ENCODE data around the gene ABL2. TPM values are rescaled to one million over a fixed set of nuclear protein-coding genes. Genes with fewer than 3 reads are reported as not detected.

The ABL2 gene
- total and polyA plus RNA-seq, 12 donors: 2.5 to 14.4 (median 10.9) TPM

GRCh38 chr1:179090923-179091322 lies 138.6 kb downstream of the ABL2 start:
- no peak overlapping the region for H3K4me3 ChIP-seq
- DNase-seq (no peak), ATAC-seq (no peak)
- TF ChIP-seq, protein P1, sequence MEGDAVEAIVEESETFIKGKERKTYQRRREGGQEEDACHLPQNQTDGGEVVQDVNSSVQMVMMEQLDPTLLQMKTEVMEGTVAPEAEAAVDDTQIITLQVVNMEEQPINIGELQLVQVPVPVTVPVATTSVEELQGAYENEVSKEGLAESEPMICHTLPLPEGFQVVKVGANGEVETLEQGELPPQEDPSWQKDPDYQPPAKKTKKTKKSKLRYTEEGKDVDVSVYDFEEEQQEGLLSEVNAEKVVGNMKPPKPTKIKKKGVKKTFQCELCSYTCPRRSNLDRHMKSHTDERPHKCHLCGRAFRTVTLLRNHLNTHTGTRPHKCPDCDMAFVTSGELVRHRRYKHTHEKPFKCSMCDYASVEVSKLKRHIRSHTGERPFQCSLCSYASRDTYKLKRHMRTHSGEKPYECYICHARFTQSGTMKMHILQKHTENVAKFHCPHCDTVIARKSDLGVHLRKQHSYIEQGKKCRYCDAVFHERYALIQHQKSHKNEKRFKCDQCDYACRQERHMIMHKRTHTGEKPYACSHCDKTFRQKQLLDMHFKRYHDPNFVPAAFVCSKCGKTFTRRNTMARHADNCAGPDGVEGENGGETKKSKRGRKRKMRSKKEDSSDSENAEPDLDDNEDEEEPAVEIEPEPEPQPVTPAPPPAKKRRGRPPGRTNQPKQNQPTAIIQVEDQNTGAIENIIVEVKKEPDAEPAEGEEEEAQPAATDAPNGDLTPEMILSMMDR (IDR thresholded peaks at IDR 0.05): no peak
- peaks cover 0 to 97% (median 29%) of the 10 kb centered on the region in 9 donors for H3K36me3 ChIP-seq
- no peaks in the 10 kb centered on the region for H3K27me3 ChIP-seq
- 89 to 93% methylated on average over 4 of the region's 4 CpGs for WGBS, 2 donors
- peak overlapping the region in 9 of 10 donors; percentile 28 to 79 (median 70) for H3K27ac ChIP-seq
- H3K4me1 ChIP-seq: peaks cover 10 to 58% (median 34%) of the 10 kb centered on the region in 9 donors
- intact Hi-C loops (cut with DNase I): no loop called here
- no peaks in the 10 kb centered on the region for H3K9me3 ChIP-seq

- intact Hi-C loops (cut with DNase I): no loop called here
- ATAC-seq: peak; percentile 26 to 80 (median 63)
- Histone ChIP-seq H3K9me3 (no peaks in the 10 kb centered on the region), H3K36me3 (peaks cover 0 to 97% (median 29%) of the 10 kb centered on the region in 9 donors), H3K27me3 (no peaks in the 10 kb centered on the region), H3K4me3 (no peak overlapping the region), H3K4me1 (peaks cover 10 to 54% (median 34%) of the 10 kb centered on the region in 9 donors), H3K27ac (peak overlapping the region in 9 of 10 donors; percentile 28 to 79 (median 70))
- WGBS, 2 donors: 74 to 85% methylated on average over 8 of the region's 8 CpGs
- DNase-seq: peak; percentile 25 to 36
- TF ChIP-seq, protein P1 (IDR thresholded peaks at IDR 0.05): peak in 4 of 9 donors; percentile 30 to 37 (median 31)
Measured at GRCh38 chr1:179090522-179090921, 139.0 kb downstream of the ABL2 start.

GRCh38 chr1:179089827-179090482 lies 139.5 kb downstream of the ABL2 start:
- Histone ChIP-seq H3K27ac (peak overlapping the region in 9 of 10 donors; percentile 28 to 79 (median 70)), H3K4me1 (peaks cover 10 to 48% (median 29%) of the 10 kb centered on the region in 9 donors), H3K27me3 (no peaks in the 10 kb centered on the region), H3K36me3 (peaks cover 0 to 97% (median 25%) of the 10 kb centered on the region in 9 donors), H3K4me3 (no peak overlapping the region), H3K9me3 (no peaks in the 10 kb centered on the region)
- no peak for DNase-seq
- intact Hi-C loops (cut with DNase I): loop anchor here in 1 of 10 donors (10.0 kb wide), 1 partner anchor 205 kb away; the partner anchor contains the start of gene SOAT1
- 80 to 81% methylated on average over 16 of the region's 16 CpGs for WGBS, 2 donors
- no peak for ATAC-seq
- TF ChIP-seq, protein P1 (IDR thresholded peaks at IDR 0.05): no peak

- intact Hi-C loops (cut with DNase I): loop anchor here in 1 of 10 donors (10.0 kb wide), 1 partner anchor 207 kb away; the partner anchor contains the start of gene SOAT1
- no peak for ATAC-seq
- Histone ChIP-seq H3K36me3 (peaks cover 0 to 80% (median 9%) of the 10 kb centered on the region in 9 donors), H3K27ac (peak overlapping the region in 1 of 10 donors; percentile 8), H3K9me3 (no peaks in the 10 kb centered on the region), H3K4me1 (peaks cover 10 to 54% (median 33%) of the 10 kb centered on the region in 9 donors), H3K27me3 (no peaks in the 10 kb centered on the region), H3K4me3 (no peak overlapping the region)
- TF ChIP-seq, protein P1 (IDR thresholded peaks at IDR 0.05): no peak
- WGBS, 2 donors: 67 to 68% methylated on average over 11 of the region's 11 CpGs
- DNase-seq: no peak
Measured at GRCh38 chr1:179087665-179088064, 141.8 kb downstream of the ABL2 start.

Data from heart right ventricle (tissue), 16 donors.